Measurements from ENCODE around the gene NCSTN.

The NCSTN gene

DNA sequence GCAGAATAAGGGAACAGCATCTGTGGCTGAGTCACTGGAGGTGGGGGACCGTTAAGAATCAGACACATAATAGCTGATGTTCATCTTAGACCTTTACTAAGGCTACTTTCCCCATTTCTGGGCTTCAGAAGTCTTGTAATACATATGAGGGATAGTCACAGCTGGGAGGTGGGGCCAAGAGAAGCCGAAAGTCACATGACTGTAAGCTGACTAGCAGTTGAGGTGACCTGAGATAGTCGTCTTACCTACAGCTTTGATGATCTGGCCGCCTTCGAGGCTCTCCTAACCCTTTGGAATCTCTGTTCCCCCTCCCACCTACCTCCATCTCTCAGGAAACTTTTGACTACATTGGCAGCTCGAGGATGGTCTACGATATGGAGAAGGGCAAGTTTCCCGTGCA is 9.4 kb downstream of the NCSTN start:
- DNase-seq (ENCODE audit: low spot score) = no peak

DNA sequence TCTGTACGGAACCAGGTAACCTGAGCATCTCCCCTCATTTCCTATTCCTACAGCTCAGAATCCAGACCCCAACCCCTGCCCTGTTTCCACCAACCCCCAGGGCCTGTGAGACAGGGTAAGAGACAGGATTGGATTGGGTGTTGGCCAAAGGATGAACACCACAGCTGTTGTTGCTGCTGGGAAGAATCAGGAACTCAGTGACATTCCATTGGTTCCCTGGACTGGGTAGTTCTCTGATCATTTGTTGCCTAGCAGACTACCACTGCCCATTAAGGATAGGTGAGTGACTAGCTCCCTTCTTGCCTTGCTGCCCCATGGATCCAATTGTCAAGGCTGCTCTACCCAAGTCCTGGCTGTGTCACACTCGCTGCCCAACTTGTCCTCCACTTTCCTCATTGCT is 10.0 kb downstream of the NCSTN start:
- DNase-seq (ENCODE audit: low spot score) = no peak

DNA sequence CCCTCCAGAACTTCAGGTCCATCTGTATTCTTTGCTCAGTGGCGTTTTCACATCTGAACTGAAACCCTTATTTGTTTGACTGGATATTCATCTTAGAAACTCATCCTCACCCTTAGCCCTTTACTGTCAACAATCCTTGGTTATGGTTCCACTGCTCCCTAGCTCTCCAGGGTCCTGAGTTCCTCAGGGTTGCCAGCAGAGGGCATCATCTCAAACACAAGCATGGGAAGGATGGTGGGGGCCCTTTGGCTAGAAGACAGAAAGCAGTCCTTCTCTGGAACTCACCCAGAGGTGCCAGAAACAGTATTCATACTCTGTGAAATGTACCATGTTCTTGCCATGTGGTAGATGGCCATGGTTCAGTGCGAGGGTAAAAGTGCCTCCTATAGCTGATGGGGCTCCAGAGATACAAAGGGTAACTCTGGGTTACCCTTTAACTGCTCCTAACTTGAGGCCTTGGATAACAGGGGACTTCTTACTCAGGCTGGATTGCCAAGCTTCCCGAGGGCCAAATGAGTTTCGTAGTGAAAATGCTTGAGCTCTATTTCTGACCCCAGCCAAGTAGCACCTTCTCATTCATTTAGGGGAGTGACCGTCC is 11.3 kb downstream of the NCSTN start:
- DNase-seq (ENCODE audit: low spot score) = peak; percentile 14

DNA sequence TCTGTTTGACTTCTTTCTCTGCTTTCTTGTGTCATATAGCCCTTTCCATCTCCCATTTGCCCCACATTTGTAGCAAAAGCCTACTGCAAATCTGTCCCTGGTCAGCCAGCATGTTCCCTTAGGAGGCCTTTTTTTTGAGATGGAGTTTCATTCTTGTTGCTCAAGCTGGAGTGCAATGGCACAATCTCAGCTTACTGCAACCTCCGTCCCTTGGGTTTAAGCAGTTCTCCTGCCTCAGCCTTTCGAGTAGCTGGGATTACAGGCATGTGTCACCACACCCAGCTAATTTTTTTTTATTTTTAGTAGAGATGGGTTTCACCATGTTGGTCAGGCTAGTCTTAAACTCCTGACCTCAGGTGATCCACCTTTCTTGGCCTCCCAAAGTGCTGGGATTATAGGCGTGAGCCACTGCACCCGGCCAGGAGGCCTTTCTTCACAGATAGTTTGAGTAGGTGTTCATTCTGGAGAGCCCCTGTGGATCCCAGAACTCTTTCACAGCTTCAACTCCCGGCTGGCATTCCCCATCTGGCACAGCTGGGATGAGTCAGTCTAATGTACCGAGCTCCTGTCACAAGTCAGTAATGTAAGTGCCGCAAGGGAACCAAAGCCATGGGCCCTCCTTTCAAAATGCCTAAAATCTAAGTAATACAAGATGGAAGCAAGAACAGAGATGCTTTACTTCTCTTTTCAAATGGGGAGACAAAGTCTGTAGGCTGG is 14.3 kb downstream of the NCSTN start:
- no peak for DNase-seq (ENCODE audit: low spot score)

DNA sequence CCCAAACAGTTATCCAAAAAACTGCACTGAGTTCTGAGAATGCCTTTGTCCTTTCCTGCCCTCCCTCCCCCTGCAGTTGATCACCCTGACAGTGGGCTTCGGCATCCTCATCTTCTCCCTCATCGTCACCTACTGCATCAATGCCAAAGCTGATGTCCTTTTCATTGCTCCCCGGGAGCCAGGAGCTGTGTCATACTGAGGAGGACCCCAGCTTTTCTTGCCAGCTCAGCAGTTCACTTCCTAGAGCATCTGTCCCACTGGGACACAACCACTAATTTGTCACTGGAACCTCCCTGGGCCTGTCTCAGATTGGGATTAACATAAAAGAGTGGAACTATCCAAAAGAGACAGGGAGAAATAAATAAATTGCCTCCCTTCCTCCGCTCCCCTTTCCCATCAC is 14.9 kb downstream of the NCSTN start:
- DNase-seq (ENCODE audit: low spot score) = no peak

DNA sequence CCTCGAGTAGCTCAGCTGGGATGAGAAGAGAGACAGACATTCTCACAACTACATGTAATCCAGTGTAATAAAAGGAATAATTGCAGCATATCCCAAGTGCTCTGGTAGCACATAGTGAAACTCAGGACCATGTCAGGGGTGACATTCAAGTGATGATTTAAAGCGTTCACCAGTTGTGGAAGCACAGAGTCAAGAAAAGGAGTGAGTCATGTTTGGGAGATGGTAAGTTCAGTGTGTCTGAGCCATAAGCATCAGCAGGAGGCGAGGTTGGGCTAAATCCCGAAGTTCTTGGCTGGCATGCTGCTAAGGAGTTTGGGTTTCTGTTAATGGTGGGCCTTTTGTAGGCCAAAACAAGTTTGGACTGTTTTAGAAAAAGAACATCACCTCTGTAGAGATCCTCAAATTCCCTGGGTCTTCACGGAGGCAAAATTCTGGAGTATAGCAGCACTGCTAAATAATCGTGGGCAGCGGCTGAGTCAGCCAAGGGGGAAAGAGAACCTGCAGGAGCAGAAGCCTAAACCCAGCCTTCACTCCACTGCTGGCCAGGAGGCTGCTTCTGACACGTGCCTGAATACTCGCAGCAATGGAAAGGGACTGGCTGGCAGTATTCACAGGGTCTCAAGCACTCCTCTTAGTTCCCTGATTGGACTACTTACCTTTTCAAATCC is 16.5 kb downstream of the NCSTN start:
- DNase-seq (ENCODE audit: low spot score) = no peak

DNA sequence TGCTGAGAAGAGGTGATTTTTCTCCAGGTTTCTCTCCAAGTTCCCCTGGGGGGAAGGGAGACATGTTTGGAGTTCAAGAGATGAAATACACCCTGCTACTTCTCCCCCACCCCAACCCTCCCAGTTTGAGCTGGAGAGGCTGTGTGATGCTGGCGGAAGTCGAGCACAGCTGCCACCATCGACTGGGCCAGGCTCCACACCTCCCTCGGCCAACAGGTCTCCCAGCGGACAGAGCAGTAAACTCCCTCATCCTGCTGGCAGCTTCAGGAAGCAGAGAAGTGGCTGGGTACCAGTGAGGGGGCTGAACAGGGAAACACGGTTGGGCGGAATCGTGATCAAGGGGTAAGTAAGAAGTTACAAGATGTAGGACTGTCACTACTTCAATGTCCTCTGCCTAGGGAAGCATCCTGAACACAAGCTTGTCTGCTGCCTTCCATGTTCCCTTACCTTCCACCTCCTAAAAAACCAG is 17.1 kb downstream of the NCSTN start:
- no peak for DNase-seq (ENCODE audit: low spot score)

DNA sequence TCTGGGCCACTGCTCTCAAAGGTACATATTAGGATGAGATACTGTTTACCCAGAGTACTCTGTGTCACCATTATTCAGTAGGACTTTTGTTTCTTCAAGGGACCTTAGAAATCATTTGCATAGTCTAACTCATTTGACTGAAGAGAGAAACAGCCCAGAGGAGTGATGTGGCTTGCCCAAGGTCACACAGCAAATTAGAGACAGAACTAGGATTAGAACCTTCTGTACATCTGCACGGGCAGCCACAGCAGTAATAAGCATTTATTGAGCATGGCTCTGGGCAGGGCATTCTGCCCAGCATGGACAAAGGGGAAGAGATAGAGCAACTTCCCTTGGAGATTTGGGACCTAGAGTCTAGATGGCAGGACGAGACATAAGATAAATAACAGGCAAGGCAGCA is 18.0 kb downstream of the NCSTN start:
- DNase-seq (ENCODE audit: low spot score) = no peak

DNA sequence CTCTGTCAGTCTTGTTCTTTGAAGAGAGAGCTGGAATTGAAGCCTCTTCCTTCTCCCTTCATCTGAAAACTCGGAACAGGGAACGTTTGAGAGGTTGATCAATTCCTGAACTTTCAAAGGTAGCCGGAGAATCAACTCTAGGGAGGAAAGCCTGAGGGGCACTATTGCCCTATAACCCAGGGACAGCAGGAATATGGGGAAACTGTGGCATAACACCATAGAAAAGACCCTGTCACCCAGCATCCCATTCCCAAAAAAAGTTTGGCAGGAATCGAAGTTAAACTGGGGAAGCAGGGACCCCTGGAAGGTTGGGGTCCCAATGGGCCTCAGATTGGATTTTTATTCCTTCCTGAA is 18.6 kb downstream of the NCSTN start:
- no peak for DNase-seq (ENCODE audit: low spot score)

DNA sequence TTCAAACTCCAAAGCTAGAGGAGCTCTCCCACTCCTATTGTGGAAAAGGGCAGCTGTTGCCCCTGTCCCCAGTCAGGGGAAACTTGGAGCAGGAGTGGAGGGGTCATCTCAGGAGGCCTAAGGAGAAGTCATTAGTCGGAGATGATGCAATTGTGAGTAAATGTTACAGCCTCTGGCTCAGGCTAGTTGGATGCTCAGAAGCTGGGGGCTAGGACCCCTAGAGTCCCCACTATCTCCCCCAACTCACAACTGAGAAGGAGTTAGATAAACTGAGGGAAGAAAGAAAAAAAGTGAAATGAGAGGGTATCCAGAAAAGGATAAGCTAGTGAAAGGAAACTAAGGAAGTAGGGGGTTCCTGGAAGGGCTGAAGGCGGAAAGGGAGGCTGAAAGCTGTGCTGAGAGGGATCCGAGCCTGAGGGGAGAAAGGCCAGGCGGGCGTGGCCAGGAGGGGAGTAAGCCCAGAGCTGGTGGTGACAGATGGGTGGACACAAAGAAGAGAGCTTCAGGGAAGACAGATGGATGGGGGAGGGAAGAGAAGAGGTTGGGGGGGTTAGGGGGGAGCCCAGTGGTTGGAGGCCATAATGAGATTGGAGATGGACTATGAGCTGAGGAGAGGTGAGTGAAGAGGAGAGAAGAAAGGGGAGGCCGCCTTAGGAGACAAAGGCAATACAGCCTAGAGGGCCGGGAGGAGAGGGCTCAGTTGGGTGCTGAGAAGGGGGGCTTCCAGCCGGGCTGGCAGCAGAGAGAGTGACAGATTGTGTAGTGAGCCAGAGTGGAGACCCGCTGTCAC is 19.2 kb downstream of the NCSTN start:
- DNase-seq (ENCODE audit: low spot score) = no peak

DNA sequence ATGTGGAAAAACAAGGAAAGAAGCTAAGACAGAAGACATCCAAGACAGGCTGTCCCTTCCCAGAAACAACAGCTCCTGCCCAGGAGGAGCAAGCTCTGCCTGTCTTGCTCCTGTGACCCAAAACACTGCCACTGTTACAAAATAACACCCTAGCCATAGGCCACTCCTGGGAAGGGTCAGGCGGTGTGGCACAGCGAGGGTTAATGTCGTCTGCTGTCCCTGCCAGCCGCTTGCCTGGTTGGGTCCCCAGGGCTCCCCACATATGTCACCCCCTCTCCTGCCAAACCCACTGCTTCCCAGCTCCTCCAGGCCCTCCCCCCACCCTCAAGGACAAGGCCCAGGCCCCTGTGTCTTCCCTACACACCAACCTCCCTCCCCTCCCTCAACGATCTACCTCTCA is 19.8 kb downstream of the NCSTN start:
- DNase-seq (ENCODE audit: low spot score) = no peak

DNA sequence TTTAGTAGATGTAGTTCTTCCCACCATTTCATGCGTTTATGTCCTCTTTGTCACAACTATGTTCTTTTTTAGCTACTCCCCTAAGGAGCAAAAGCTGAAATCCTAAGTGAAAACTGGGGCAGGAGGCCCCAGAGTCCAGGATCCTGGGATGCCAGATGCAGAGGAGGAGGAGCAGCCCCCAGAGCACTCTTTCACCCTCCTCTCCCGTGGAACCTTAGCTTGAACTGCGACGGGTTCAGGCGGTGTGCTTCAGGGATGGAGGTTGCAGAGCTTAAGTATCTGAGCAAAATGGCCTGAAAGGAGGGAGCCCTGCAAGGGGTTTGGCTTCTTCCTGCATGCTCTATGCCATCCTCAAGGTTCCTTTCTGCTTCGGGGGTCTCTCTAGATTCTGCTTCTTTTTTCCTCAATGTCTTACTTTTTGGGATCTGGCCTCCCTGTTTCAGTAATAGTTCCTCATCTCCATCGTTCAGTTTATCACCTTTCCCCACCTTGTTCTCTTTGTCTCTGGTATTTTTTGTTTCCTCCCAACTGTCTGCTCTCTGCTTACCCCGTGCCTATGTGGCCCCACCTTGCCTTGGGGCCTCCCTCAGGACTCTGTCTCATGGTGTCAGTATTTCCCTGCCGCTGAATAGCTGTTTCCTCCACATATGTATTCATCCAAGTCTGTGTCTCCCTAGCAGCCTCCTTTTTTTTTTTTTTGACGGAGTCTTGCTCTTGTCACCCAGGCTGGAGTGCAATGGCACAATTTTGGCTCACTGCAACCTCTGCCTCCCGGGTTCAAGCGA is 21.0 kb downstream of the NCSTN start:
- DNase-seq (ENCODE audit: low spot score) = no peak

DNA sequence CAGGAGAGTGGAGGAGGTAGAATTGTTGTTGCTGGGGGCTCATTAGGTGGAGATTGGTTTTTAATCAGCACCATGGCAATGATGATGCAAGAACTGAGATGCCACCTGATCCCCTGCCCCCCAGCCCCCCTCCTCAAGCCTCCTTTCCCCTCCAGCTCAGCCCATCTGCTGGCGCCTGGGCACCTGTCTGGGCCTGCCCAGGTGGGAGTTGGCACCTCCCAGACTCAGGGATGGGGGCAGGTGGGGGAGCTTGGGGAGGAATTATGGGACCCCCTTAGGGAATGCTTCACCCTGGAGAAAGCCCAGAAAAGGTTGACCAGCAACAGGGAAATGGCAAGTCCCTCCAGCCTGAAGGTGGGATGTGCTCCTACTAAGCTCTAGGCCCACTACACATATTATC is 22.1 kb downstream of the NCSTN start:
- no peak for DNase-seq (ENCODE audit: low spot score)

DNA sequence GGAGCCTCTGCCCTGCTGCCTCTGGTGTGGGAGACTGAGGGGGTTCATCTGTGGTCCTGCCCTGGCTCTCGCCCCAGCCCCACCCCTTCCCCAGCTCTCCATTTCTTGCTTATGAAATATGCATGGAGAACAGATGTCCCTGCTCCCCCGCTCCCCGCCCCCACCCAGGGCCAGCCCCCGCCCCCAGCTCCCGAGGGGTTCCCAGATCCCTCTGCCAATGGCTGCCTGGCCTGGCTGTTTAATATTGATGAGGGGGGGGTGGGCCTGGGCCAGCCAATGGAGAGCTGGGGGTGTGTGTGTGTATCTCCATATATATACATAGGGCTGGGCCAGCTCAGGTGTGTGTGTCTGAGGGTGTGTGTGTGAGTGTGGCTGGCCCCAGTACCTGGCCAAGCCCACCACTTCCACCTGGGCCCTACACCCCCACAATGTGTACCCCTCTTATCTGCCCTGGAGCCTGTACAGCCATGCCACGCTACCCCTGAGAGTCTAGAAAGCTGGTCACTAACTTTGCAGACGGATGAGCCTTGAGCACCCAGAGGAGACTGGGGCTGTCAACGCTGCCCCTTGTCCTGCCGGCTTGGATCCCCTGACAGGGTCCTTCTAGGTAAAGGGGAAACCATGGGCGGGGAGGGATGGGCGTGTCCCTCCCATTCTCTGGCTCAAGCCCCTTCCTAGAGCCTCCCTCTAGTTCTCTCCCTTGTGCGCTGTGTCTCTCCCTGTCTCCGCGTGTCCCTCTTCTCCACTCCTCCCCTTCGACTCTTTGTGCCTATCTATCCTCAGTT is 23.7 kb downstream of the NCSTN start, which contains the start of gene NHLH1:
Gene NHLH1, plus strand, starts transcription at position 341 of the 785 bp plus-strand sequence. CDS start 3,661 bp downstream, outside the sequence.
- no peak for DNase-seq (ENCODE audit: low spot score)

DNA sequence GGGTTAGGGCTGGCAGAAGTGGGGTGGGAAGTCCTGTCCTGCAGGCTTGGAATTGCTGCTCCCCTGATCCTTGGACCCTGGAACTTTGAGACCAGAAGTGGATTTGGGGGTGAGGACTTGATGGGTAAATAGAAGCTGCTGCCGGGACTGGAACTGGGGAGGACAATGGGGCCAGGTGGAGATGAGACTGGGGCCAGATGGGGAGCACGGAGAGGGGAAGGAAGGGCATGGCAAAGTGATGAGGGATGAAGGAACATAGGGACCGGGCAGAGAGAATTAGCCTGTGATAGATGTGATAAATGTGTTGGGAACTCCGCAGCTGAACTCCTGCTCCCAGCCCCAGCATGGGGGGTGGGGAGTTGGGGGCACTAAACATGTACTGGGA is 24.3 kb downstream of the NCSTN start:
- DNase-seq (ENCODE audit: low spot score) = no peak

DNA sequence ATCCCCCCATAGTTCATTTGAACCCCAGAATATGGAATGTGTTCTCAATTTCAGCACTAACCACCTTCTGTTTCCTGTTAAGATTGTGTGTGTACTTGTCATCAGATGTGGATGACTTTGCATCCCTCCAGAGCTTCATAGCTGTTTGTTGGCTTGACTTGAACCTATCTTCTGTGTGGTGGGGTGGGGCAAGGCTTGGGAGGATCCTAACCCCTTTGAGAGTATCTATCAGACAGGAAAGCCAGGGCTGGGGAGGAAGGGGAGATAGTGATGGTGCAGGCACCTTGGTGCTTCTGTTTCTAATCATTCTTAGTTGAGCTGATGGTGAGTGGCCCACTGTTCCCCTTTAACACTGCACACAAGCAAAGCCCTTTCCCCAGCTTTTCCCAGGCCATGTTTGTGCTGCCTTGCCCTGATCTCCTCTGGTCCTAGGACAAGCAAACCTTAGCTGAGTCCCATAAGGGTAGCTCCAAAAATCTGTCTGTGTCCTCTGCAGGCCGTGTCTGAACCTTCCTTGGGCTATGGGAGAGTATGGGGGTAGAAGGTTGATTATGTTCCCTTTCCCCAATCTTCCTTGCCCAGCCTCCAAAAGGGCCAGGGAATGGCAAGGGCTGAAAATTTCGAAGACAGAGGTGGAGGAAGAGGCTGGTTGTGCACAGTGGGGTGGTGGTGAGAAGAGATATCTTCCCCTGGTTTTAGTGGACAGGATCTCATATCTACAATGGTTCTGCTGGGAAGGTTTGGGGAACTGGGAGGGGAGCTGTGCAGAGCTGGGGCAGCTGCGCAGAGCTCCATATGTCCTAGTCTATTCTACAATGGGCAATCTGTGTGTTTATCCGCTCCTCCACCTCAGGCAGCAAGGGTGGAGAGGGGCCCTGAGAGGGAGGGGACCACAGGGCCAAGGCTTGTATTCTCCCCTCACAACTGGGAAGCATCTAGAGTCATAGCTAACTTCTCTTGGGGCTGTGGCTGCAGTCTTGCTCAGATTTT is 25.0 kb downstream of the NCSTN start:
- DNase-seq (ENCODE audit: low spot score) = no peak

DNA sequence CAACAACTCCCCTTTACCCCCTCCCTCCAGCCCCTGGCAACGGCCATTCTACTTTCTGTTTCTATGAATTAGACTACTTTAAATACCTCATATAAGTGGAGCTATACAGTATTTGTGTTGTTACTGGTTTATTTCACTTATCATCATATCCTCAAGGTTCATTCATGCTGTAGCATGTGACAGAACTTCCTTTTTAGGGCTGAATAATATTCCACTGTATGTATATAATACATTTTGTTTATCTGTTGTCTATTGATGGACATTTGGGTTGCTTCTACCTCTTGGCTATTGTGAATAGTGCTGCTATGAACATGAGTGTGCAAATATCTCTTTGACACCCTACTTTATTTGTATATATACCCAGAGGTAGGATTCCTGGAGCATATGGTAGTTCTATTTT is 25.9 kb downstream of the NCSTN start:
- DNase-seq (ENCODE audit: low spot score) = no peak

DNA sequence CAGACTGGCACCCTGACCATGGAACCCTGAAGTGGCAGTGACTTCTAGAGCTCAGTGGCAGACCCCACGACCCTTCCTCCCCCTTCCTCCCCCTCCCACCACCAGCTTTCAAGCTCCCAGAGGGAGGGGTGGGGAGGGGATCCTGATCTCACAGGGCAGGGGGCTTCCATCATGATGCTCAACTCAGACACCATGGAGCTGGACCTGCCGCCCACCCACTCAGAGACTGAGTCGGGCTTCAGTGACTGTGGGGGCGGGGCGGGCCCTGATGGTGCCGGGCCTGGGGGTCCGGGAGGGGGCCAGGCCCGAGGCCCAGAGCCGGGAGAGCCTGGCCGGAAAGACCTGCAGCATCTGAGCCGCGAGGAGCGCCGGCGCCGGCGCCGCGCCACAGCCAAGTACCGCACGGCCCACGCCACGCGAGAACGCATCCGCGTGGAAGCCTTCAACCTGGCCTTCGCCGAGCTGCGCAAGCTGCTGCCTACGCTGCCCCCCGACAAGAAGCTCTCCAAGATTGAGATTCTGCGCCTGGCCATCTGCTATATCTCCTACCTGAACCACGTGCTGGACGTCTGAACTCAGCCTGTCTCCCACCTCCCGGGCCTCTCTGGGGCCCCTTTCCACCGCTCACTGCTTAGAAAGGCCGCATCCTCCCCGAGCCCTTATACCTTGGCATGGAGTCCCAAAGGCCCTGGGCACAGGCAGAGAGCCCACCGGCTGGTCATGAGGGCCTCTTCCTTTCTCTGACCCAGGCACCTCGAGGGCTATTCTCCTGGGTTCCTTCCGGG is 27.6 kb downstream of the NCSTN start:
- no peak for DNase-seq (ENCODE audit: low spot score)

DNA sequence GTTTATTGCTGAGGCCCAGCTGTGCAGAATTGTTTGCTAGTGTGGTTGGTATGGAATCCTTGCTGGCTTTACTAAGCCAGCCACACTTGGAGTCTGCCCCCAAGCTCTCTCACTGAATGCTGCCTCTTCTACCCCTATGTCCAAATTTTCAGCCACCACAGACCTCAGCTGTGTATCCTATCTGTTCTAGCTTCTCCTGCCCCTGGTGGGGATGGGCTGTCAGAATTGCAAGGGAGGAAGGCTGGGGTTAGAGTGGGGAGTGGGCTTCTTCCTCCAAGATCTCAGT is 28.1 kb downstream of the NCSTN start:
- DNase-seq (ENCODE audit: low spot score) = no peak
